ENCODE results near the gene MRPL17. TPM values are rescaled to one million over a fixed set of nuclear protein-coding genes. Genes with fewer than 3 reads are reported as not detected.

Gene MRPL17
- total and polyA plus RNA-seq, 10 of the 15 experiments (the other 5 are each of a cell fraction or from before 2014, with no cell fraction given): 60.3 to 171 (median 94.8) TPM

DNA sequence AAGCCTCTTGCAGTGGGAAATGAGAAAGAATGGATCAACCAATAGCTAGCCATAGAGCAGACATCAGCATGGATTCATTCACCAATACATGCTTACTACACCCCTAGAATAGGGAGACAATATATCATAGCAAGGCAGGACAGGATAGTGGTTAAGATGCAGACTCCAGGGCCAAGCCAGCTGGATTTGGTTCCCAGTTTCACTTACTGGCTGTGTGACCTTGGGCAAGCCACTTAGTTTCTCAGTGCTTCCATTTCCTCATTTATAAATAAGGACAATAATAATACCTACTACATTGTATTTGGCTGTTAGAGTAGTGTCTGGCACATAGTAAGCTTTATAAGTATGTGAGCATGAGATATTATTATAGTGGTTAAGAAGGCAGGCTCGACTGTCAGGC, 34.6 kb downstream of the MRPL17 start:
- no peak for TF ChIP-seq EZH2 (IDR thresholded peaks at IDR 0.05; ENCODE audit: borderline replicate concordance, control insufficient read depth, low read depth, low read length)
- TF ChIP-seq SPI1 (IDR thresholded peaks at IDR 0.05; ENCODE audit: borderline replicate concordance, insufficient read depth, low read depth, low read length): 0 out of 2 replicates have a peak, but pooled peaks have one; percentile 31
- no peak for TF ChIP-seq SREBF1 (IDR thresholded peaks at IDR 0.05; ENCODE audit: low read length)
- intact Hi-C loops (cut with micrococcal nuclease; ENCODE audit: unreplicated experiment): no loop called here
- Histone ChIP-seq H3K36me3 (ENCODE audit: control insufficient read depth in 2 of 2, insufficient read depth in 2 of 2, low read length in 1 of 2) (no peaks in the 10 kb centered on the region), H4K20me1 (ENCODE audit: control insufficient read depth, insufficient read depth) (no peaks in the 10 kb centered on the region), H3K79me2 (ENCODE audit: control insufficient read depth, insufficient read depth, low read length) (no peaks in the 10 kb centered on the region), H3K9ac (ENCODE audit: control insufficient read depth, insufficient read depth, low read length) (no peak overlapping the region), H3K4me1 (ENCODE audit: control insufficient read depth, insufficient read depth, low read length) (peaks cover 21% of the 10 kb centered on the region), H3K27ac (ENCODE audit: control insufficient read depth, insufficient read depth) (no peak overlapping the region), H3K4me2 (ENCODE audit: control insufficient read depth, insufficient read depth) (no peak overlapping the region), H3K4me3 (no peak overlapping the region), H2AFZ (ENCODE audit: control insufficient read depth, low read depth, low read length) (no peak overlapping the region), H3K27me3 (replicated peaks in 1 of 2; ENCODE audit: control insufficient read depth in 2 of 2, insufficient read depth in 2 of 2, low read length in 1 of 2) (no peaks in the 10 kb centered on the region; a peak in 1 of 4 replicates), H3K9me3 (replicated peaks; ENCODE audit: control insufficient read depth, insufficient read depth, low read length) (no peaks in the 10 kb centered on the region)
- BruUV-seq (replicated peaks): no TSS peak
- in situ Hi-C loops (cut with MboI): no loop called here
- ATAC-seq (no peak), FAIRE-seq (no peak), DNase-seq (ENCODE audit: low read depth, low spot score) (no peak)
- ChIA-PET CTCF (interaction anchor here (1.5 to 4.7 kb wide), 3 partner anchors 10 to 44 kb away, joined by 6 to 22 read pairs (median 9); no protein-coding TSS in a partner anchor), SMC1A (ENCODE audit: uncharacterized antibody, unreplicated experiment) (interaction anchor here (1.1 to 3.4 kb wide), 5 partner anchors 12 to 30 kb away, joined by 3 to 14 read pairs (median 4); partner anchors contain the start of gene TPP1), POLR2A (interaction anchor here (0.5 to 1.5 kb wide), 2 partner anchors 29 to 30 kb away, joined by 5 to 6 read pairs; partner anchors contain the start of gene TPP1), RAD21 (ENCODE audit: unreplicated experiment) (interaction anchor here (1.0 kb wide), 1 partner anchor 35 kb away, joined by 3 read pairs; the partner anchor contains the start of gene MRPL17)
- 36% methylated on average over 1 of the region's 1 CpG for WGBS (ENCODE audit: insufficient coverage, insufficient replicate concordance, low lambda C conversion rate, missing lambda C conversion rate)

DNA sequence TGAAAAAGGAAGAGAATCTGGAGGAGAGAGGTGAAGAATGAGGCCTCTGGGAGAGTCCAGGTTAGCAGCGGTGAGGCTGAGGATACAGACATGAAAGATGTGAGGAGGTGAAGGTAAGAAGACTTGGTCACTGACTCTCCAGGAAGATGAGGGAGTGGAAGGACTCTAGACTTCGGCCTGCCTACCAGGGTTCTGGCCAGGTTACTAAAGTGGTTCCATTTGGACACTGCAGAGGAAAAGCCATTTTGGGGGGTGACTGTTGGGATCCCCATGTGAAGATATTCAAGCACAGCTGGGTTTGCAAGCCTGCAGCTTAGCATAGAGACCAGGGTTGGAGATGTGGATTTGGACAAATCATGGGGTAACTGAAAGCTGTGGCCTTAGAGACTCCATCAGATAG, 35.3 kb downstream of the MRPL17 start:
- 100% methylated on average over 2 of the region's 2 CpGs for WGBS (ENCODE audit: insufficient coverage, insufficient replicate concordance, low lambda C conversion rate, missing lambda C conversion rate)
- RAD21 ChIA-PET (ENCODE audit: unreplicated experiment): interaction anchor here (0.7 to 1.1 kb wide), 3 partner anchors 13 to 36 kb away, joined by 3 to 4 read pairs (median 3); partner anchors contain the start of gene MRPL17
- no peaks in the 10 kb centered on the region for H3K9me3 ChIP-seq (replicated peaks; ENCODE audit: control insufficient read depth, insufficient read depth, low read length)
- FAIRE-seq (no peak), ATAC-seq (no peak), DNase-seq (ENCODE audit: low read depth, low spot score) (no peak)
- H3K27ac ChIP-seq (ENCODE audit: control insufficient read depth, insufficient read depth): no peak overlapping the region
- H3K9ac ChIP-seq (ENCODE audit: control insufficient read depth, insufficient read depth, low read length): no peak overlapping the region
- SMC1A ChIA-PET (ENCODE audit: uncharacterized antibody, unreplicated experiment): interaction anchor here (1.1 to 3.4 kb wide), 6 partner anchors 13 to 98 kb away, joined by 4 to 14 read pairs (median 6); partner anchors contain the start of genes MRPL17 and TPP1
- H3K4me3 ChIP-seq: no peak overlapping the region
- no peaks in the 10 kb centered on the region for H3K27me3 ChIP-seq (replicated peaks in 1 of 2; ENCODE audit: control insufficient read depth in 2 of 2, insufficient read depth in 2 of 2, low read length in 1 of 2)
- H2AFZ ChIP-seq (ENCODE audit: control insufficient read depth, low read depth, low read length): no peak overlapping the region
- in situ Hi-C loops (cut with MboI) (no loop called here), intact Hi-C loops (cut with micrococcal nuclease; ENCODE audit: unreplicated experiment) (no loop called here)
- no peak overlapping the region for H3K4me2 ChIP-seq (ENCODE audit: control insufficient read depth, insufficient read depth)
- CTCF ChIA-PET: interaction anchor here (0.9 to 4.7 kb wide), 5 partner anchors 10 to 57 kb away, joined by 3 to 22 read pairs (median 6); no protein-coding TSS in a partner anchor
- H3K4me1 ChIP-seq (ENCODE audit: control insufficient read depth, insufficient read depth, low read length): peaks cover 21% of the 10 kb centered on the region
- TF ChIP-seq CHD1 (IDR thresholded peaks at IDR 0.05; ENCODE audit: low read depth, low read length) (no peak), POLR2AphosphoS2 (IDR thresholded peaks at IDR 0.05; ENCODE audit: low read depth, low read length) (no peak)
- no peaks in the 10 kb centered on the region for H3K79me2 ChIP-seq (ENCODE audit: control insufficient read depth, insufficient read depth, low read length)
- H3K36me3 ChIP-seq (ENCODE audit: control insufficient read depth in 2 of 2, insufficient read depth in 2 of 2, low read length in 1 of 2): no peaks in the 10 kb centered on the region
- no TSS peak for BruUV-seq (replicated peaks)
- POLR2A ChIA-PET: interaction anchor here (1.3 to 2.5 kb wide), 3 partner anchors 29 to 35 kb away, joined by 3 to 10 read pairs (median 3); partner anchors contain the start of gene TAF10
- no peaks in the 10 kb centered on the region for H4K20me1 ChIP-seq (ENCODE audit: control insufficient read depth, insufficient read depth)

All from GM12878 (cell line).